ENCODE measurements around the gene WDR7.

GRCh38 chr18:56878711-56879110, 227.6 kb downstream of the WDR7 start:
- no peak for TF ChIP-seq CTCF (IDR thresholded peaks at IDR 0.05)
- TF ChIP-seq POLR2A (IDR thresholded peaks at IDR 0.05), result no peak
- TF ChIP-seq POLR2AphosphoS5 (IDR thresholded peaks at IDR 0.05), result no peak

Measured in prostate gland (tissue), 2 donors.